Neural cell (in vitro differentiated cells): ENCODE data around the gene SH3BP4. TPM values are rescaled to one million over a fixed set of nuclear protein-coding genes. Genes with fewer than 3 reads are reported as not detected.

Experiments
- H2AFZ ChIP-seq: fragments of 200-600, 300-800 bp; sonication (generic), shearing (Covaris generic); 2 replicates; pipeline ENCODE4 v1.6.0; 2014; ENCODE audit warnings: low read depth, mild to moderate bottlenecking, antibody characterized with exemption, low read length, moderate library complexity
- H3F3A ChIP-seq: fragments of 200-600 bp; shearing (Covaris generic); 2 replicates; pipeline ENCODE4 v1.6.1; 2016; ENCODE audit warnings: mild to moderate bottlenecking, moderate library complexity, mixed read lengths, antibody characterized with exemption, low read length; ENCODE audit not compliant: insufficient read depth, poor library complexity, severe bottlenecking
- H3K27ac ChIP-seq: fragments of 200-600, 300-800 bp; sonication (generic), shearing (Covaris generic); 2 replicates; pipeline ENCODE4 v1.5.1; 2014; ENCODE audit warnings: mild to moderate bottlenecking, low read length, moderate library complexity
- H3K27me3 ChIP-seq: fragments of 300-800, 200-600 bp; sonication (generic), shearing (Covaris generic); 2 replicates; pipeline ENCODE4 v1.6.0; 2014; ENCODE audit warnings: mild to moderate bottlenecking, low read depth, low read length, moderate library complexity; ENCODE audit not compliant: insufficient read depth
- H3K36me3 ChIP-seq: fragments of 300-800, 200-600 bp; sonication (generic), shearing (Covaris generic); 2 replicates; pipeline ENCODE4 v1.5.1; 2014; ENCODE audit warnings: mild to moderate bottlenecking, antibody characterized with exemption, low read length, moderate library complexity; ENCODE audit not compliant: insufficient read depth
- H3K4me2 ChIP-seq: fragments of 300-800, 200-600 bp; sonication (generic), shearing (Covaris generic); 2 replicates; pipeline ENCODE4 v1.6.0; 2014; ENCODE audit warnings: mild to moderate bottlenecking, low read length
- H3K4me3 ChIP-seq: fragments of 300-800, 200-600 bp; sonication (generic), shearing (Covaris generic); 2 replicates; pipeline ENCODE4 v1.5.1; 2014; ENCODE audit warnings: mild to moderate bottlenecking, low read length, moderate library complexity
- H3K79me2 ChIP-seq: fragments of 200-600 bp; shearing (Covaris generic); replicated peaks from 2 replicates; pipeline ENCODE4 v1.6.0; 2014; ENCODE audit warnings: mild to moderate bottlenecking, low read length, moderate library complexity; ENCODE audit not compliant: insufficient read depth
- H3K9ac ChIP-seq: fragments of 300-800, 200-600 bp; sonication (generic), shearing (Covaris generic); 2 replicates; pipeline ENCODE4 v1.6.1; 2016; ENCODE audit warnings: mild to moderate bottlenecking, low read length, mixed read lengths
- H3K9me2 ChIP-seq: fragments of 200-600 bp; shearing (Covaris generic); 2 replicates; pipeline ENCODE4 v1.6.1; 2016; ENCODE audit warnings: mild to moderate bottlenecking, low read length, mixed read lengths; ENCODE audit not compliant: insufficient read depth
- H3K9me3 ChIP-seq: fragments of 200-600, 300-800 bp; sonication (generic), shearing (Covaris generic); 2 replicates; pipeline ENCODE4 v1.6.1; 2016; ENCODE audit warnings: mild to moderate bottlenecking, mixed run types, low read length, moderate library complexity, mixed read lengths
- H4K20me1 ChIP-seq: fragments of 200-600 bp; shearing (Covaris generic); 2 replicates; pipeline ENCODE4 v1.6.1; 2016; ENCODE audit warnings: mild to moderate bottlenecking, mixed run types; ENCODE audit not compliant: insufficient read depth
- CTCF ChIP-seq: fragments of 450-650 bp; IDR thresholded peaks from 2 replicates; pipeline ENCODE4 v1.5.1; 2014; ENCODE audit warnings: antibody characterized with exemption, mild to moderate bottlenecking, moderate library complexity; ENCODE audit not compliant: poor library complexity, severe bottlenecking
- EP300 ChIP-seq: fragments of 450-650 bp; conservative IDR thresholded peaks from 2 replicates; pipeline ENCODE4 v1.6.1; 2014; ENCODE audit warnings: antibody characterized with exemption, mild to moderate bottlenecking, moderate library complexity; ENCODE audit not compliant: poor library complexity, severe bottlenecking
- EZH2 ChIP-seq: fragments of 200-600, 300-800 bp; shearing (Covaris generic), sonication (generic); IDR thresholded peaks from 2 replicates; pipeline ENCODE4 v1.6.1; 2014; ENCODE audit warnings: antibody characterized with exemption, low read length, borderline replicate concordance, mild to moderate bottlenecking; ENCODE audit not compliant: insufficient read depth, poor library complexity, severe bottlenecking
- MXI1 ChIP-seq: fragments of 450-650 bp; conservative IDR thresholded peaks from 2 replicates; pipeline ENCODE4 v1.6.1; 2014; ENCODE audit warnings: antibody characterized with exemption, mild to moderate bottlenecking; ENCODE audit not compliant: poor library complexity, severe bottlenecking
- POLR2AphosphoS5 ChIP-seq: IDR thresholded peaks from 2 replicates; pipeline ENCODE4 v1.6.1; 2012
- RAD21 ChIP-seq: fragments of 450-650 bp; conservative IDR thresholded peaks from 2 replicates; pipeline ENCODE4 v1.6.1; 2014; ENCODE audit warnings: antibody characterized with exemption, mild to moderate bottlenecking, moderate library complexity
- SMC3 ChIP-seq: fragments of 450-650 bp; conservative IDR thresholded peaks from 2 replicates; pipeline ENCODE4 v1.6.1; 2014; ENCODE audit warnings: antibody characterized with exemption, mild to moderate bottlenecking, moderate library complexity; ENCODE audit not compliant: poor library complexity
- TAF1 ChIP-seq: IDR thresholded peaks from 2 replicates; pipeline ENCODE4 v1.6.1; 2012; ENCODE audit warnings: low read depth
- polyA minus RNA-seq: library from RNA; depleted of rRNA, polyadenylated mRNA; stranded (reverse); fragments of >200 nt; gene quantifications from 2 replicates; pipeline ENCODE4 v1.2.3, GENCODE V29; 2014
- polyA plus RNA-seq: library from polyadenylated mRNA; depleted of rRNA; stranded (reverse); fragments of >200 nt; gene quantifications from 2 replicates; pipeline ENCODE4 v1.2.3, GENCODE V29; 2014
- TF ChIP-seq, protein P1 (sequence below): IDR thresholded peaks from 2 replicates; pipeline ENCODE4 v1.6.1; 2012; ENCODE audit warnings: borderline replicate concordance

Gene SH3BP4, protein sequence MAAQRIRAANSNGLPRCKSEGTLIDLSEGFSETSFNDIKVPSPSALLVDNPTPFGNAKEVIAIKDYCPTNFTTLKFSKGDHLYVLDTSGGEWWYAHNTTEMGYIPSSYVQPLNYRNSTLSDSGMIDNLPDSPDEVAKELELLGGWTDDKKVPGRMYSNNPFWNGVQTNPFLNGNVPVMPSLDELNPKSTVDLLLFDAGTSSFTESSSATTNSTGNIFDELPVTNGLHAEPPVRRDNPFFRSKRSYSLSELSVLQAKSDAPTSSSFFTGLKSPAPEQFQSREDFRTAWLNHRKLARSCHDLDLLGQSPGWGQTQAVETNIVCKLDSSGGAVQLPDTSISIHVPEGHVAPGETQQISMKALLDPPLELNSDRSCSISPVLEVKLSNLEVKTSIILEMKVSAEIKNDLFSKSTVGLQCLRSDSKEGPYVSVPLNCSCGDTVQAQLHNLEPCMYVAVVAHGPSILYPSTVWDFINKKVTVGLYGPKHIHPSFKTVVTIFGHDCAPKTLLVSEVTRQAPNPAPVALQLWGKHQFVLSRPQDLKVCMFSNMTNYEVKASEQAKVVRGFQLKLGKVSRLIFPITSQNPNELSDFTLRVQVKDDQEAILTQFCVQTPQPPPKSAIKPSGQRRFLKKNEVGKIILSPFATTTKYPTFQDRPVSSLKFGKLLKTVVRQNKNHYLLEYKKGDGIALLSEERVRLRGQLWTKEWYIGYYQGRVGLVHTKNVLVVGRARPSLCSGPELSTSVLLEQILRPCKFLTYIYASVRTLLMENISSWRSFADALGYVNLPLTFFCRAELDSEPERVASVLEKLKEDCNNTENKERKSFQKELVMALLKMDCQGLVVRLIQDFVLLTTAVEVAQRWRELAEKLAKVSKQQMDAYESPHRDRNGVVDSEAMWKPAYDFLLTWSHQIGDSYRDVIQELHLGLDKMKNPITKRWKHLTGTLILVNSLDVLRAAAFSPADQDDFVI
- 3.1 and 3.3 TPM in 2 replicates for polyA plus RNA-seq
- polyA minus RNA-seq, result 7.5 TPM in 2 replicates

DNA sequence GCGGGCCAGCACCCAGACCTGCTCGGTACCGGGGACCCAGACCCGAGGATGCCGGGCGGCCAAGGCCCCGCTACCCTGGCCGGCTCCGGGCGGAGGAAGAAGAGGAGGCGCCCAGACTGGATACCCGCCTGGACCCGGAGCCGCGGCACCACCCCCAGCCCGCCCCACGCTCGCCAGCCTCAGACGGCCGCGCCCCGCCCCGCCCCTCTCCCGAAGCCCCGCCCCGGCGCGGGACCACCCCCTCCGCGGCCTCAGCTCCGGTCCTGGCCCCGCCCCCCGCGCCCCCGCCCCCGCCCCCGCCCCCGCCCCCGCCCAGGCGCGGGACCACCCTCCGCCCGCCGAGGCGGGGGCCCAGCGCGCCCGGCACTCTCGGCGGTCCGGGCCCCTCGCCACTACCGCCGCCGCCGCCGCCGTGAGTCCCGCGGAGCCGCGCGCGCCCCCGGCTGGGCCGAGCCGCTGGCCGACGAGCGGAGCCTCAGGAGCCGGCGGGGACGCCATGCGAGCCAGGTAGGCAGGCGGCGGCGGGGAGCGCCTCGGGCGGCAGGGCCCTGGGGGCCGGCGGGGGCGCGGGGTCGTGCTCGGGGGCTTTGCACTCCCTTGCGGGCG, at the start of gene SH3BP4:
Gene SH3BP4 (plus strand): TSS at position 354 of the 606 bp plus-strand sequence. CDS start 82,986 bp downstream, outside the sequence.
- peaks cover 45% of the 10 kb centered on the region for H3K79me2 ChIP-seq
- no peak within 1 kb of the TSS for H3K27ac ChIP-seq
- H3K4me2 ChIP-seq, result peak within 1 kb of the TSS; percentile 52
- H3K9me3 ChIP-seq, result no peaks in the 10 kb centered on the region
- H3F3A ChIP-seq, result no peaks in the 10 kb centered on the region
- peak within 1 kb of the TSS; percentile 90 for H3K4me3 ChIP-seq
- no peaks in the 10 kb centered on the region for H3K36me3 ChIP-seq
- H4K20me1 ChIP-seq, result no peaks in the 10 kb centered on the region
- no peaks in the 10 kb centered on the region for H3K9me2 ChIP-seq
- no peak for TF ChIP-seq CTCF
- TF ChIP-seq, protein P1, sequence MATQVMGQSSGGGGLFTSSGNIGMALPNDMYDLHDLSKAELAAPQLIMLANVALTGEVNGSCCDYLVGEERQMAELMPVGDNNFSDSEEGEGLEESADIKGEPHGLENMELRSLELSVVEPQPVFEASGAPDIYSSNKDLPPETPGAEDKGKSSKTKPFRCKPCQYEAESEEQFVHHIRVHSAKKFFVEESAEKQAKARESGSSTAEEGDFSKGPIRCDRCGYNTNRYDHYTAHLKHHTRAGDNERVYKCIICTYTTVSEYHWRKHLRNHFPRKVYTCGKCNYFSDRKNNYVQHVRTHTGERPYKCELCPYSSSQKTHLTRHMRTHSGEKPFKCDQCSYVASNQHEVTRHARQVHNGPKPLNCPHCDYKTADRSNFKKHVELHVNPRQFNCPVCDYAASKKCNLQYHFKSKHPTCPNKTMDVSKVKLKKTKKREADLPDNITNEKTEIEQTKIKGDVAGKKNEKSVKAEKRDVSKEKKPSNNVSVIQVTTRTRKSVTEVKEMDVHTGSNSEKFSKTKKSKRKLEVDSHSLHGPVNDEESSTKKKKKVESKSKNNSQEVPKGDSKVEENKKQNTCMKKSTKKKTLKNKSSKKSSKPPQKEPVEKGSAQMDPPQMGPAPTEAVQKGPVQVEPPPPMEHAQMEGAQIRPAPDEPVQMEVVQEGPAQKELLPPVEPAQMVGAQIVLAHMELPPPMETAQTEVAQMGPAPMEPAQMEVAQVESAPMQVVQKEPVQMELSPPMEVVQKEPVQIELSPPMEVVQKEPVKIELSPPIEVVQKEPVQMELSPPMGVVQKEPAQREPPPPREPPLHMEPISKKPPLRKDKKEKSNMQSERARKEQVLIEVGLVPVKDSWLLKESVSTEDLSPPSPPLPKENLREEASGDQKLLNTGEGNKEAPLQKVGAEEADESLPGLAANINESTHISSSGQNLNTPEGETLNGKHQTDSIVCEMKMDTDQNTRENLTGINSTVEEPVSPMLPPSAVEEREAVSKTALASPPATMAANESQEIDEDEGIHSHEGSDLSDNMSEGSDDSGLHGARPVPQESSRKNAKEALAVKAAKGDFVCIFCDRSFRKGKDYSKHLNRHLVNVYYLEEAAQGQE, result no peak
- no peak for TF ChIP-seq SMC3
- TF ChIP-seq MXI1, result no peak
- TF ChIP-seq POLR2AphosphoS5, result no peak
- no peak for TF ChIP-seq TAF1
- no peak for TF ChIP-seq EZH2
- TF ChIP-seq RAD21, result no peak
- H3K9ac ChIP-seq, result peak within 1 kb of the TSS; percentile 62
- H3K27me3 ChIP-seq, result no peaks in the 10 kb centered on the region
- H2AFZ ChIP-seq, result peak within 1 kb of the TSS; percentile 40

DNA sequence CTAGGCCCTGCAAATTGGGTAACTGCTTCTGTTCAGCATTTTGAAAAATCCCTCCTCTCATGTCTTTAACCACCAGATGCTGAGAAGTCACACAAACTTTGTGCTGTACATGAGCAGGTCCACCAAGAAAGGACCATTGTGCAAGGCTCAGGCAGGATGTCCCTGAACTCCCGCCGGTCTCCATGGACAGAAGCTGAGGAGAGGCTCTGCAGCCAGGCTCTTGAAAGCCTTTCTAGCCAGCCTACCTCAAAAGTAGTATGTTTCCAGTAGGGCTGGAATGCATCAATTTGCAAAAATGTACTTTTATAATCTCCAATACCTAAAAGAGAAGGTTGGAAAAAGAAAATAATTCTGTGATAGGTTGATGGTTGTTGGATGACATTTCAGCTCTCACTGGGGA, 47.0 kb upstream of the SH3BP4 start:
- H3K4me2 ChIP-seq, result no peak overlapping the region
- no peaks in the 10 kb centered on the region for H3F3A ChIP-seq
- no peaks in the 10 kb centered on the region for H3K36me3 ChIP-seq
- H3K4me3 ChIP-seq, result no peak overlapping the region
- no peak overlapping the region for H2AFZ ChIP-seq
- no peaks in the 10 kb centered on the region for H4K20me1 ChIP-seq
- no peak overlapping the region for H3K9ac ChIP-seq
- H3K9me2 ChIP-seq, result no peaks in the 10 kb centered on the region
- H3K79me2 ChIP-seq, result no peaks in the 10 kb centered on the region
- no peaks in the 10 kb centered on the region for H3K27me3 ChIP-seq
- no peaks in the 10 kb centered on the region for H3K9me3 ChIP-seq
- no peak for TF ChIP-seq EZH2
- TF ChIP-seq, protein P1, result no peak
- no peak for TF ChIP-seq EP300
- no peak for TF ChIP-seq MXI1
- TF ChIP-seq TAF1, result no peak
- no peak for TF ChIP-seq SMC3
- TF ChIP-seq RAD21, result no peak
- no peak for TF ChIP-seq CTCF
- TF ChIP-seq POLR2AphosphoS5, result no peak
- no peak overlapping the region for H3K27ac ChIP-seq
